Astrocyte (in vitro differentiated cells and primary cell): Measurements from ENCODE around the gene LGALSL. TPM values are rescaled to one million over a fixed set of nuclear protein-coding genes. Genes with fewer than 3 reads are reported as not detected.
A peak's percentile ranks its signal among the peaks of the same experiment; 100 is the strongest.

ENCODE experiments used
- DNase-seq: peaks from one replicate; pipeline ENCODE4 v3.0.0-alpha.2; 2010; ENCODE audit warnings: low read depth
- FAIRE-seq: peaks from 2 replicates; lab custom pipeline; 2011; peaks lifted over from hg19 to GRCh38; lab: Jason Lieb, UNC
- H2AFZ ChIP-seq: 2 replicates; pipeline ENCODE4 v1.6.0; 2012; ENCODE audit warnings: low read depth, low read length, inconsistent platforms
- H3K27ac ChIP-seq: 2 replicates; pipeline ENCODE4 v1.5.1; 2011; ENCODE audit warnings: low read depth, low read length, inconsistent platforms
- H3K27me3 ChIP-seq: 2 replicates; pipeline ENCODE4 v1.6.0; 2011; ENCODE audit warnings: low read length, inconsistent platforms; ENCODE audit not compliant: insufficient read depth
- H3K36me3 ChIP-seq: 2 replicates; pipeline ENCODE4 v1.5.1; 2011; ENCODE audit warnings: low read length, inconsistent platforms; ENCODE audit not compliant: insufficient read depth
- H3K4me1 ChIP-seq: 2 replicates; pipeline ENCODE4 v1.5.1; 2011; ENCODE audit warnings: low read length, inconsistent platforms; ENCODE audit not compliant: insufficient read depth
- H3K4me2 ChIP-seq: 2 replicates; pipeline ENCODE4 v1.6.0; 2012; ENCODE audit warnings: low read length, inconsistent platforms
- H3K4me3 ChIP-seq: 2 replicates; pipeline ENCODE4 v1.5.1; 2011; ENCODE audit warnings: low read depth, mild to moderate bottlenecking, low read length, inconsistent platforms; ENCODE audit not compliant: insufficient read depth
- H3K79me2 ChIP-seq: 2 replicates; pipeline ENCODE4 v1.6.0; 2012; ENCODE audit warnings: mild to moderate bottlenecking, low read length, inconsistent platforms; ENCODE audit not compliant: insufficient read depth
- H3K9ac ChIP-seq: 2 replicates; pipeline ENCODE4 v1.6.0; 2012; ENCODE audit warnings: mild to moderate bottlenecking, low read length, inconsistent platforms
- H3K9me3 ChIP-seq: 2 replicates; pipeline ENCODE4 v1.5.1; 2012; ENCODE audit warnings: low read depth, mild to moderate bottlenecking, low read length, inconsistent platforms; ENCODE audit not compliant: insufficient read depth
- H4K20me1 ChIP-seq: 2 replicates; pipeline ENCODE4 v1.6.0; 2012; ENCODE audit warnings: low read length, inconsistent platforms; ENCODE audit not compliant: insufficient read depth
- H3K27ac Mint-ChIP-seq: one replicate; pipeline ENCODE4 v1.8.0; 2021; ENCODE audit warnings: mild to moderate bottlenecking, mixed read lengths; ENCODE audit not compliant: unreplicated experiment
- H3K27me3 Mint-ChIP-seq: one replicate; pipeline ENCODE4 v1.8.0; 2021; ENCODE audit warnings: low read depth, mixed read lengths; ENCODE audit not compliant: unreplicated experiment
- H3K36me3 Mint-ChIP-seq: one replicate; pipeline ENCODE4 v1.8.0; 2021; ENCODE audit warnings: low read depth, mixed read lengths; ENCODE audit not compliant: unreplicated experiment
- H3K4me1 Mint-ChIP-seq: one replicate; pipeline ENCODE4 v1.8.0; 2021; ENCODE audit warnings: low read depth, mixed read lengths; ENCODE audit not compliant: unreplicated experiment
- H3K4me3 Mint-ChIP-seq: one replicate; pipeline ENCODE4 v1.8.0; 2021; ENCODE audit warnings: mild to moderate bottlenecking, moderate library complexity, mixed read lengths; ENCODE audit not compliant: unreplicated experiment
- H3K9me3 Mint-ChIP-seq: one replicate; pipeline ENCODE4 v1.8.0; 2021; ENCODE audit warnings: mild to moderate bottlenecking, mixed read lengths; ENCODE audit not compliant: unreplicated experiment
- CTCF ChIP-seq: IDR thresholded peaks from 2 replicates; pipeline ENCODE4 v1.5.1; 2011; ENCODE audit warnings: low read depth, mild to moderate bottlenecking, inconsistent platforms, low read length, moderate library complexity; ENCODE audit not compliant: insufficient read depth
- EZH2 ChIP-seq: IDR thresholded peaks from 2 replicates; pipeline ENCODE4 v1.6.1; 2012; ENCODE audit warnings: mild to moderate bottlenecking, low read length, inconsistent platforms; ENCODE audit not compliant: insufficient read depth
- total RNA-seq: library from RNA; stranded (reverse); gene quantifications from 2 replicates; pipeline ENCODE4 v1.2.1, GENCODE V29; 2021

The LGALSL gene
- total RNA-seq, 1 donor from 2014 or later: 14.0 TPM

- Histone ChIP-seq H3K79me2 (no peaks in the 10 kb centered on the region), H3K9me3 (no peaks in the 10 kb centered on the region), H3K27ac (no peak overlapping the region), H3K4me3 (no peak overlapping the region), H3K4me1 (no peaks in the 10 kb centered on the region), H3K36me3 (no peaks in the 10 kb centered on the region), H3K27me3 (peaks cover 4% of the 10 kb centered on the region), H4K20me1 (no peaks in the 10 kb centered on the region), H3K4me2 (no peak overlapping the region), H2AFZ (no peak overlapping the region), H3K9ac (no peak overlapping the region)
- H3K27ac Mint-ChIP-seq: no peak overlapping the region
- TF ChIP-seq CTCF: no peak
- no peak for TF ChIP-seq EZH2
- DNase-seq (no peak), FAIRE-seq (no peak)
- no peaks in the 10 kb centered on the region for H3K4me1 Mint-ChIP-seq
- H3K27me3 Mint-ChIP-seq: peaks cover 3% of the 10 kb centered on the region
- peaks cover under 1% of the 10 kb centered on the region for H3K36me3 Mint-ChIP-seq
- H3K9me3 Mint-ChIP-seq: no peaks in the 10 kb centered on the region
- H3K4me3 Mint-ChIP-seq: no peak overlapping the region
Observed at GRCh38 chr2:64462940-64463700, 9.2 kb downstream of the LGALSL start.

GRCh38 chr2:64463781-64464180 lies 9.8 kb downstream of the LGALSL start:
- Mint-ChIP-seq H3K36me3 (no peaks in the 10 kb centered on the region), H3K4me1 (no peaks in the 10 kb centered on the region), H3K4me3 (no peak overlapping the region), H3K9me3 (no peaks in the 10 kb centered on the region), H3K27me3 (peaks cover 5% of the 10 kb centered on the region), H3K27ac (no peak overlapping the region)
- Histone ChIP-seq H3K27ac (no peak overlapping the region), H2AFZ (no peak overlapping the region), H3K4me3 (no peak overlapping the region), H4K20me1 (no peaks in the 10 kb centered on the region), H3K36me3 (no peaks in the 10 kb centered on the region), H3K79me2 (no peaks in the 10 kb centered on the region), H3K4me2 (no peak overlapping the region), H3K9me3 (no peaks in the 10 kb centered on the region), H3K27me3 (peaks cover 4% of the 10 kb centered on the region), H3K4me1 (no peaks in the 10 kb centered on the region), H3K9ac (no peak overlapping the region)
- peak; percentile 66 for DNase-seq
- TF ChIP-seq EZH2 (no peak), CTCF (no peak)
- FAIRE-seq: no peak

- Histone ChIP-seq H4K20me1 (no peaks in the 10 kb centered on the region), H3K9me3 (no peaks in the 10 kb centered on the region), H3K27me3 (peaks cover 11% of the 10 kb centered on the region), H2AFZ (no peak overlapping the region), H3K27ac (no peak overlapping the region), H3K9ac (no peak overlapping the region), H3K4me3 (no peak overlapping the region), H3K36me3 (no peaks in the 10 kb centered on the region), H3K4me2 (no peak overlapping the region), H3K79me2 (no peaks in the 10 kb centered on the region), H3K4me1 (no peaks in the 10 kb centered on the region)
- Mint-ChIP-seq H3K4me3 (no peak overlapping the region), H3K9me3 (no peaks in the 10 kb centered on the region), H3K4me1 (peaks cover 3% of the 10 kb centered on the region), H3K27ac (no peak overlapping the region), H3K27me3 (peaks cover 5% of the 10 kb centered on the region), H3K36me3 (no peaks in the 10 kb centered on the region)
- peak; percentile 4 for DNase-seq
- no peak for FAIRE-seq
- TF ChIP-seq EZH2: no peak
Observed at GRCh38 chr2:64466478-64467085, 12.6 kb downstream of the LGALSL start.
